ENCODE measurements around the gene NREP.

The NREP gene

GRCh38 chr5:111756581-111757354 is at the start of gene NREP:
Gene NREP, minus strand, starts transcription at chr5:111757194. Its CDS starts 1,422 bp downstream, at chr5:111755772.
- DNase-seq: no peak

GRCh38 chr5:111806753-111807152 is 49.8 kb upstream of the NREP start:
- no peak for DNase-seq

GRCh38 chr5:111806156-111806555 is 49.2 kb upstream of the NREP start:
- no peak for DNase-seq

- DNase-seq: peak; percentile 11
Measured at GRCh38 chr5:111805071-111805470, 48.1 kb upstream of the NREP start.

GRCh38 chr5:111800351-111800750 is 43.4 kb upstream of the NREP start:
- no peak for DNase-seq

- DNase-seq: no peak
Measured at GRCh38 chr5:111795142-111795541, 38.1 kb upstream of the NREP start.

- no peak for DNase-seq
Measured at GRCh38 chr5:111792471-111793058, 35.6 kb upstream of the NREP start.

- DNase-seq: no peak
Measured at GRCh38 chr5:111790295-111790694, 33.3 kb upstream of the NREP start.

GRCh38 chr5:111787006-111787405 is 30.0 kb upstream of the NREP start:
- DNase-seq: no peak

GRCh38 chr5:111784491-111785181 is 27.6 kb upstream of the NREP start:
- DNase-seq: no peak

GRCh38 chr5:111783537-111783936 is 26.5 kb upstream of the NREP start:
- DNase-seq: no peak

- DNase-seq: no peak
Measured at GRCh38 chr5:111782216-111782615, 25.2 kb upstream of the NREP start.

GRCh38 chr5:111781200-111781599 is 24.2 kb upstream of the NREP start:
- DNase-seq: no peak

- DNase-seq: no peak
Measured at GRCh38 chr5:111779922-111780292, 22.9 kb upstream of the NREP start.

GRCh38 chr5:111779260-111779921 is 22.4 kb upstream of the NREP start:
- no peak for DNase-seq

GRCh38 chr5:111776913-111777781 is 20.2 kb upstream of the NREP start:
- DNase-seq: no peak

- DNase-seq: no peak
Measured at GRCh38 chr5:111775224-111775623, 18.2 kb upstream of the NREP start.

- no peak for DNase-seq
Measured at GRCh38 chr5:111774525-111774924, 17.5 kb upstream of the NREP start.

- DNase-seq: no peak
Measured at GRCh38 chr5:111772456-111773122, 15.6 kb upstream of the NREP start.

GRCh38 chr5:111769541-111769940 is 12.5 kb upstream of the NREP start:
- DNase-seq: no peak

GRCh38 chr5:111765613-111766571 is 8.9 kb upstream of the NREP start:
- DNase-seq: no peak

Data from NCI-H226 (cell line).